HCT116 (cell line): ENCODE data around the gene KRCC1. TPM values are rescaled to one million over a fixed set of nuclear protein-coding genes. Genes with fewer than 3 reads are reported as not detected.

Source experiments
- ATAC-seq: fragments of 200-7000 bp; cut with Tn5 transposase; 2 replicates; pipeline ENCODE4 v1.9.1; 2020; ENCODE audit warnings: mild to moderate bottlenecking, moderate library complexity
- BruUV-seq: library from RNA; stranded (reverse); fragments of 400-500 nt; replicated peaks from 2 replicates; lab custom pipeline; 2021; lab: Mats Ljungman, UMichigan
- CTCF ChIA-PET: fragments of 300-600 bp; sonication (Branson Sonifier 250); formaldehyde crosslinking; loops from one replicate; lab custom pipeline; 2021; ENCODE audit warnings: antibody characterized with exemption; lab: Charles Lee
- POLR2A ChIA-PET: fragments of 300-600, 350-600 bp; sonication (Branson Sonifier 250); formaldehyde crosslinking; loops from one replicate; lab custom pipeline; 2021; ENCODE audit warnings: antibody characterized with exemption; lab: Charles Lee
- RAD21 ChIA-PET, 2 experiments: fragments of 300-600 bp; sonication (Branson Sonifier 250); formaldehyde crosslinking; loops; one replicate each; lab custom pipeline; 2023; ENCODE audit warnings: low total read pairs in 2 of 2; ENCODE audit not compliant: uncharacterized antibody in 2 of 2, unreplicated experiment in 2 of 2, low non-redundant PET in 1 of 2; lab: Charles Lee
- DNase-seq: peaks from one replicate; pipeline ENCODE4 v3.0.0-alpha.2; 2010; ENCODE audit warnings: low read depth, low spot score
- H2AFZ ChIP-seq: fragments of 200-600 bp; shearing (Covaris generic), sonication (generic); 2 replicates; pipeline ENCODE4 v1.6.1; 2017; ENCODE audit warnings: low read depth, mixed run types, mixed read lengths, antibody characterized with exemption, low read length; ENCODE audit not compliant: poor library complexity, severe bottlenecking
- H3K27ac ChIP-seq: 2 replicates; pipeline ENCODE4 v1.5.1; 2012; ENCODE audit warnings: low read depth, low read length
- H3K27me3 ChIP-seq: fragments of 200-600 bp; sonication (generic); 2 replicates; pipeline ENCODE4 v1.6.1; 2016; ENCODE audit warnings: mixed run types, low read length, mixed read lengths; ENCODE audit not compliant: insufficient read depth
- H3K36me3 ChIP-seq, 2 experiments: fragments of 200-500 bp in 1 of 2; fragments of 200-600 bp in 1 of 2; sonication (Bioruptor generic) in 1 of 2; sonication (generic) in 1 of 2; 2 replicates each; pipeline versions ENCODE4 v1.5.1 to v1.6.1; 2014 to 2016; ENCODE audit warnings: low read length in 2 of 2, inconsistent platforms in 1 of 2, mixed read lengths in 1 of 2, mixed run types in 1 of 2; ENCODE audit not compliant: insufficient read depth in 2 of 2, control insufficient read depth in 1 of 2
- H3K4me1 ChIP-seq, 2 experiments: fragments of 200-600 bp in 1 of 2; sonication (generic) in 1 of 2; 2 replicates each; pipeline versions ENCODE4 v1.5.1 to v1.6.1; 2012 to 2017; ENCODE audit warnings: low read length in 2 of 2, inconsistent platforms in 1 of 2, mild to moderate bottlenecking in 1 of 2, mixed read lengths in 1 of 2, mixed run types in 1 of 2, moderate library complexity in 1 of 2; ENCODE audit not compliant: insufficient read depth in 2 of 2, control insufficient read depth in 1 of 2
- H3K4me2 ChIP-seq: fragments of 200-600 bp; sonication (generic); 2 replicates; pipeline ENCODE4 v1.6.1; 2017; ENCODE audit warnings: mixed run types, low read length, mixed read lengths
- H3K4me3 ChIP-seq, 2 experiments: fragments of 200-600 bp in 1 of 2; sonication (generic) in 1 of 2; replicated peaks in 1 of 2; 2 replicates each; pipeline ENCODE4 v1.5.1; 2011 to 2016; ENCODE audit warnings: low read length in 2 of 2, control low read depth in 1 of 2, low read depth in 1 of 2, mild to moderate bottlenecking in 1 of 2, mixed read lengths in 1 of 2, mixed run types in 1 of 2
- H3K79me2 ChIP-seq: fragments of 200-600 bp; sonication (generic); 2 replicates; pipeline ENCODE4 v1.6.1; 2017; ENCODE audit warnings: mild to moderate bottlenecking, mixed run types, low read length, moderate library complexity, mixed read lengths; ENCODE audit not compliant: insufficient read depth
- H3K9ac ChIP-seq: fragments of 200-600 bp; sonication (generic); 2 replicates; pipeline ENCODE4 v1.6.1; 2016; ENCODE audit warnings: low read length, mixed read lengths
- H3K9me2 ChIP-seq: fragments of 200-600 bp; sonication (generic), shearing (Covaris generic); 2 replicates; pipeline ENCODE4 v1.6.1; 2017; ENCODE audit warnings: mixed run types, mild to moderate bottlenecking, moderate library complexity; ENCODE audit not compliant: insufficient read depth
- H3K9me3 ChIP-seq, 2 experiments: fragments of 200-500 bp in 1 of 2; fragments of 200-600 bp in 1 of 2; sonication (Bioruptor generic) in 1 of 2; sonication (generic) in 1 of 2; 2 replicates each; pipeline ENCODE4 v1.6.1; 2014 to 2017; ENCODE audit warnings: low read length in 2 of 2, mixed read lengths in 2 of 2, inconsistent platforms in 1 of 2, low read depth in 1 of 2, mild to moderate bottlenecking in 1 of 2, mixed run types in 1 of 2, moderate library complexity in 1 of 2; ENCODE audit not compliant: control insufficient read depth in 1 of 2, insufficient read depth in 1 of 2
- H4K20me1 ChIP-seq: fragments of 200-600 bp; sonication (generic), shearing (Covaris generic); 2 replicates; pipeline ENCODE4 v1.6.1; 2017; ENCODE audit warnings: mixed run types, mild to moderate bottlenecking, moderate library complexity; ENCODE audit not compliant: insufficient read depth
- CBX3 ChIP-seq: IDR thresholded peaks from 2 replicates; pipeline ENCODE4 v1.6.1; 2012; ENCODE audit warnings: low read depth
- CEBPB ChIP-seq: IDR thresholded peaks from 2 replicates; pipeline ENCODE4 v1.6.1; 2012; ENCODE audit warnings: low read depth
- CTCF ChIP-seq, 3 experiments: fragments of 200-600 bp in 1 of 3; sonication (generic) in 1 of 3; IDR thresholded peaks in 2 of 3; conservative IDR thresholded peaks in 1 of 3; 2 replicates each; pipeline ENCODE4 v1.5.1; 2012 to 2017; ENCODE audit warnings: low read depth in 2 of 3, low read length in 2 of 3, antibody characterized with exemption in 1 of 3, borderline replicate concordance in 1 of 3, control low read depth in 1 of 3, mild to moderate bottlenecking in 1 of 3, mixed read lengths in 1 of 3, mixed run types in 1 of 3, moderate library complexity in 1 of 3; ENCODE audit not compliant: insufficient read depth in 1 of 3
- EGR1 ChIP-seq: IDR thresholded peaks from 2 replicates; pipeline ENCODE4 v1.6.1; 2012; ENCODE audit warnings: low read depth
- JUND ChIP-seq: IDR thresholded peaks from 2 replicates; pipeline ENCODE4 v1.6.1; 2012
- REST ChIP-seq: IDR thresholded peaks from 2 replicates; pipeline ENCODE4 v1.6.1; 2012; ENCODE audit warnings: low read depth
- SIN3A ChIP-seq: IDR thresholded peaks from 2 replicates; pipeline ENCODE4 v1.6.1; 2012; ENCODE audit warnings: low read depth
- SRF ChIP-seq: IDR thresholded peaks from 2 replicates; pipeline ENCODE4 v1.6.1; 2012; ENCODE audit warnings: low read depth
- TCF7L2 ChIP-seq: IDR thresholded peaks from 2 replicates; pipeline ENCODE4 v1.7.0; 2011; ENCODE audit warnings: borderline replicate concordance, inconsistent platforms; ENCODE audit not compliant: insufficient read depth, insufficient read length; ENCODE audit errors: extremely low read depth
- intact Hi-C: fragments of 100-400 bp; cut with micrococcal nuclease; formaldehyde crosslinking; loops from 2 replicates; pipeline ENCODE4 v1.10.0; 2022
- total RNA-seq: library from RNA; stranded (reverse); gene quantifications from one replicate; pipeline ENCODE4 v1.2.1, GENCODE V29; 2021; ENCODE audit not compliant: unreplicated experiment

KRCC1 gene
- total RNA-seq, 1 experiment from 2014 or later: 5.8 TPM

- Histone ChIP-seq H3K4me3 (no peak overlapping the region), H3K27me3 (no peaks in the 10 kb centered on the region), H3K36me3 (no peaks in the 10 kb centered on the region), H2AFZ (no peak overlapping the region), H3K4me2 (no peak overlapping the region), H3K9me2 (no peaks in the 10 kb centered on the region), H4K20me1 (no peaks in the 10 kb centered on the region), H3K9me3 (no peaks in the 10 kb centered on the region)
- ATAC-seq: no peak
- RAD21 ChIA-PET: no interaction called here
- CTCF ChIA-PET: no interaction called here
- no peak for TF ChIP-seq CTCF (IDR thresholded peaks at IDR 0.05 in 2 of 3, conservative IDR thresholded peaks at IDR 0.05 in 1 of 3; ENCODE audit: borderline replicate concordance in 1 of 3, insufficient read depth in 1 of 3, low read depth in 2 of 3, low read length in 2 of 3)
- TF ChIP-seq SRF: no peak
- no peak for TF ChIP-seq CEBPB
- TF ChIP-seq SIN3A: no peak
- TF ChIP-seq EGR1: no peak
- TF ChIP-seq REST: no peak
- TF ChIP-seq JUND: no peak
- TF ChIP-seq CBX3: no peak
- TF ChIP-seq TCF7L2: no peak
- TF ChIP-seq, all 23 proteins: peak for 0
- POLR2A ChIA-PET: no interaction called here
- BruUV-seq: no TSS peak
- intact Hi-C loops: no loop called here
- Histone ChIP-seq H3K4me1 (peaks cover 0 to 5% of the 10 kb centered on the region in 2 experiments; a peak in 1 of 4 replicates), H3K79me2 (no peaks in the 10 kb centered on the region), H3K27ac (no peak overlapping the region), H3K9ac (no peak overlapping the region)
- DNase-seq: no peak
Observed at GRCh38 chr2:88088999-88089398, 33.4 kb upstream of the KRCC1 start.
